HG03342 (cell line): ENCODE data around the gene TTC16.
"Not testable (repeated sequence)": the region's sequence is repeated elsewhere in the genome, so short reads cannot be mapped to it uniquely, and the experiment has no call there.

Experiments
- ATAC-seq: cut with Tn5 transposase; IDR thresholded peaks from one replicate; pipeline ENCODE4 v1.9.1; 2021; ENCODE audit warnings: mild to moderate bottlenecking, moderate library complexity; ENCODE audit not compliant: unreplicated experiment

TTC16 gene

DNA sequence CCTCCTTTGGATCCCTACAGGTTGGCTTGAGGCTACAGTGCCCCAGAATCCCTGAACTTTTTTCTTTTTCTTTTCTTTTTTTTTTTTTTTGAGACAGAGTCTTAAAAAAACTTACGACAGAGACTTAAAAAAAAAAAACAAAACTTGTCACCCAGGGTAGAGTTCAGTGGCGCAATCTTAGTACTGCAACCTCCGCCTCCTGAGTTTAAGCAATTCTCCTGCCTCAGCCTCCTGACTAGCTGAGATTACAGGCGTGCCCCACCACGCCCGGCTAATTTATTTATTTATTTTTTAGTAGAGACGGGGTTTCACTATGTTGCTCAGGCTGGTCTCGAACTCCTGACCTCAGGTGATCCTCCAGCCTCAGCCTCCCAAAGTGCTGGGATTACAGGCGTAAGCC is 65.0 kb downstream of the TTC16 start:
- ATAC-seq = not testable (repeated sequence)
